SU-DHL-6 (cell line): ENCODE data around the gene SCO1.
A peak's percentile ranks its signal among the peaks of the same experiment; 100 is the strongest.
"Not testable (repeated sequence)": the region's sequence is repeated elsewhere in the genome, so short reads cannot be mapped to it uniquely, and the experiment has no call there.

Experiments used
- H2AFZ ChIP-seq: fragments of 200-600 bp; sonication (generic); 2 replicates; pipeline ENCODE4 v1.6.1; 2014; ENCODE audit warnings: low read depth, mild to moderate bottlenecking, moderate library complexity, mixed read lengths, antibody characterized with exemption, low read length; ENCODE audit not compliant: severe bottlenecking
- H3F3A ChIP-seq: fragments of 200-600 bp; shearing (Covaris generic); 2 replicates; pipeline ENCODE4 v1.6.0; 2016; ENCODE audit warnings: antibody characterized with exemption, mild to moderate bottlenecking; ENCODE audit not compliant: insufficient read depth
- H3K27ac ChIP-seq: fragments of 200-600 bp; sonication (generic); 2 replicates; pipeline ENCODE4 v1.5.1; 2016; ENCODE audit warnings: low read depth, mild to moderate bottlenecking, low read length, moderate library complexity, mixed read lengths
- H3K27me3 ChIP-seq: fragments of 200-600 bp; sonication (generic), shearing (Covaris generic); 2 replicates; pipeline ENCODE4 v1.6.0; 2014; ENCODE audit warnings: mild to moderate bottlenecking, low read length
- H3K36me3 ChIP-seq: fragments of 200-600 bp; sonication (generic); 2 replicates; pipeline ENCODE4 v1.6.1; 2014; ENCODE audit warnings: mild to moderate bottlenecking, low read length, mixed read lengths
- H3K4me2 ChIP-seq: fragments of 300-600, 200-600 bp; shearing (Covaris generic), sonication (generic); 2 replicates; pipeline ENCODE4 v1.6.0; 2014; ENCODE audit warnings: low read length, low read depth, mild to moderate bottlenecking; ENCODE audit not compliant: poor library complexity, severe bottlenecking
- H3K4me3 ChIP-seq: fragments of 200-600 bp; sonication (generic); 2 replicates; pipeline ENCODE4 v1.5.1; 2014; ENCODE audit warnings: antibody characterized with exemption, low read length, mild to moderate bottlenecking, mixed read lengths; ENCODE audit not compliant: insufficient read depth, poor library complexity, severe bottlenecking
- H3K79me2 ChIP-seq: fragments of 200-600 bp; sonication (generic); 2 replicates; pipeline ENCODE4 v1.6.1; 2014; ENCODE audit warnings: mild to moderate bottlenecking, low read length, moderate library complexity; ENCODE audit not compliant: insufficient read depth
- H3K9ac ChIP-seq: fragments of 200-600 bp; sonication (generic); 2 replicates; pipeline ENCODE4 v1.7.0; 2014; ENCODE audit warnings: mild to moderate bottlenecking, low read length
- H3K9me2 ChIP-seq: fragments of 200-600 bp; sonication (generic); replicated peaks from 2 replicates; pipeline ENCODE4 v1.6.1; 2014; ENCODE audit warnings: low read length; ENCODE audit not compliant: insufficient read depth
- H3K9me3 ChIP-seq: fragments of 200-600 bp; sonication (generic); 2 replicates; pipeline ENCODE4 v1.6.1; 2014; ENCODE audit warnings: low read length, mixed read lengths; ENCODE audit not compliant: insufficient read depth
- H4K20me1 ChIP-seq: fragments of 200-600 bp; sonication (generic); 2 replicates; pipeline ENCODE4 v1.6.1; 2014; ENCODE audit warnings: low read depth, mild to moderate bottlenecking, antibody characterized with exemption, low read length, moderate library complexity, mixed read lengths
- EZH2phosphoT487 ChIP-seq: fragments of 200-600 bp; sonication (generic), shearing (Covaris generic); conservative IDR thresholded peaks from 2 replicates; pipeline ENCODE4 v1.6.1; 2018; ENCODE audit warnings: mild to moderate bottlenecking, antibody characterized with exemption, low read length, moderate library complexity, mixed read lengths
- TF ChIP-seq, protein P1 (sequence below): fragments of 200-600 bp; sonication (generic); IDR thresholded peaks from one replicate; pipeline ENCODE4 v1.5.1; 2017; ENCODE audit warnings: antibody characterized with exemption, mild to moderate bottlenecking, low read length, moderate library complexity; ENCODE audit not compliant: insufficient read depth, poor library complexity, severe bottlenecking

Gene SCO1

DNA sequence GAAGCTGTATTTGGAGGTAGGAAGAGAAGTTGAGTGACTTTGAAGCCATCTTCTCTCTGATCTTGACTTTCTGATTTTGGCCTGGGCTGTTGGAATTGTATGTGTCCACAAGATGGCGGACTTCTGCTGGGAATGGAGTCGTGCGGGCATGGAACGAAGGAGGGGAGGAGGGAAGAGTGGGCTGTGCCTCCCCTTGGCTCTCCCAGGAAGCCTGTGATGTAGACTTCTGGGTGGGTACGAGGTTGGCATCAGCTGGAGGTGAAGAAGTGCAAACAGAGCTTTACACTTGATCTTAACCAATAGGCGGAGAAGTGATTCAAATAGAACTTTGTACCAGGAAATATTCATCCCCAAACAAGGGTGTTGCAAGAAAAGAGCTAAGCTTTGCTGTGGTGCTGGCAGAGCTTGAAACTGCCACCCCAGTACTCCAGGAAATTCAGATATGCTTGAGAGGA is 39.9 kb upstream of the SCO1 start:
- Histone ChIP-seq H3K4me2 (no peak overlapping the region), H3K9ac (no peak overlapping the region), H3K79me2 (no peaks in the 10 kb centered on the region), H3K27me3 (no peaks in the 10 kb centered on the region), H3K4me3 (no peak overlapping the region), H2AFZ (peak overlapping the region; percentile 37), H3K36me3 (no peaks in the 10 kb centered on the region), H3K27ac (no peak overlapping the region), H3F3A (no peaks in the 10 kb centered on the region), H3K9me2 (no peaks in the 10 kb centered on the region), H3K9me3 (no peaks in the 10 kb centered on the region), H4K20me1 (no peaks in the 10 kb centered on the region)
- TF ChIP-seq, protein P1, sequence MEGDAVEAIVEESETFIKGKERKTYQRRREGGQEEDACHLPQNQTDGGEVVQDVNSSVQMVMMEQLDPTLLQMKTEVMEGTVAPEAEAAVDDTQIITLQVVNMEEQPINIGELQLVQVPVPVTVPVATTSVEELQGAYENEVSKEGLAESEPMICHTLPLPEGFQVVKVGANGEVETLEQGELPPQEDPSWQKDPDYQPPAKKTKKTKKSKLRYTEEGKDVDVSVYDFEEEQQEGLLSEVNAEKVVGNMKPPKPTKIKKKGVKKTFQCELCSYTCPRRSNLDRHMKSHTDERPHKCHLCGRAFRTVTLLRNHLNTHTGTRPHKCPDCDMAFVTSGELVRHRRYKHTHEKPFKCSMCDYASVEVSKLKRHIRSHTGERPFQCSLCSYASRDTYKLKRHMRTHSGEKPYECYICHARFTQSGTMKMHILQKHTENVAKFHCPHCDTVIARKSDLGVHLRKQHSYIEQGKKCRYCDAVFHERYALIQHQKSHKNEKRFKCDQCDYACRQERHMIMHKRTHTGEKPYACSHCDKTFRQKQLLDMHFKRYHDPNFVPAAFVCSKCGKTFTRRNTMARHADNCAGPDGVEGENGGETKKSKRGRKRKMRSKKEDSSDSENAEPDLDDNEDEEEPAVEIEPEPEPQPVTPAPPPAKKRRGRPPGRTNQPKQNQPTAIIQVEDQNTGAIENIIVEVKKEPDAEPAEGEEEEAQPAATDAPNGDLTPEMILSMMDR: peak; percentile 42
- TF ChIP-seq EZH2phosphoT487: no peak

DNA sequence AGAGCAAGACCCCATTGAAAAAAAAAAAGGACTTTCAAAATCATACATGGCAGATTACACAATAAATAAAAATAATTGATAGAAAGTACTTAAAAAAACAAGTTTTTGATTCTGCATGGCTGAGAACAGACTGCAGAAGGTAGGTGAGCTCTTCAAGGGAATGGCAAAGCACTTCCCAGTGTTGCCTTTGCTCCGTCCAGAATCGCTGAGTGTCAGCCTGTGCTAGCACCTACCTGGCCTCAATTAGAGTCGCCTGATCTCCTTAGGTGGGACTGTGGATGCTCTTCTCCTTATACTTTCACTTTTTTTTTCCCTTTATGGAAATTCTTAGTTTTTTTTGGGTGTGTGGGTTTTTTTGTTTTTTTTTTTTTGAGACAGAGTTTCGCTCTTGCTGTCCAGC is 38.5 kb upstream of the SCO1 start:
- TF ChIP-seq EZH2phosphoT487: no peak
- TF ChIP-seq, protein P1: no peak
- H3K79me2 ChIP-seq: no peaks in the 10 kb centered on the region
- H2AFZ ChIP-seq: no peak overlapping the region
- no peak overlapping the region for H3K9ac ChIP-seq
- no peaks in the 10 kb centered on the region for H3K27me3 ChIP-seq
- H3K9me2 ChIP-seq: no peaks in the 10 kb centered on the region
- no peak overlapping the region for H3K27ac ChIP-seq
- no peak overlapping the region for H3K4me3 ChIP-seq
- H3K36me3 ChIP-seq: no peaks in the 10 kb centered on the region
- no peaks in the 10 kb centered on the region for H3K9me3 ChIP-seq
- no peak overlapping the region for H3K4me2 ChIP-seq
- H3F3A ChIP-seq: no peaks in the 10 kb centered on the region
- no peaks in the 10 kb centered on the region for H4K20me1 ChIP-seq

DNA sequence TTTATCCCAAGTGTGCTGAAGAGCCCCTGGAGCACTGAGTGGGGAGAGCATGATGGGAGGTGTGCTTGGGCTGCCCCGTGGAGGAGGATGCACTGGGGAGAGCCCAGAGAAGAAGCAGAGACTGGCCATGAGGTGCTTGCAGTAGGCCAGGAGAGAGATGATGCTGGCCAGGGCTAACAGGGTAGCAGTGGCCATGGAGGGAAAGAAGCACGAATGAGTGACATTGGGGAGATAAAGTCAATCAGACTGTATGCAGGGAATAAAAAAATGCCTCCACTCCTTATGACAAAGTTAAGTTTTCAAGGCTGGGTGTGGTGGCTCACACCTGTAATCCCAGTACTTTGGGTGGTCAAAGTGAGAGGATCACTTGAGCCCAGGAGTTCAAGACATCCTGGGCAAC is 37.9 kb upstream of the SCO1 start:
- Histone ChIP-seq H4K20me1 (no peaks in the 10 kb centered on the region), H3K79me2 (no peaks in the 10 kb centered on the region), H3K4me3 (no peak overlapping the region), H3K9ac (no peak overlapping the region), H3F3A (no peaks in the 10 kb centered on the region), H3K27me3 (no peaks in the 10 kb centered on the region), H3K27ac (no peak overlapping the region), H3K4me2 (no peak overlapping the region), H3K36me3 (no peaks in the 10 kb centered on the region), H3K9me2 (no peaks in the 10 kb centered on the region), H2AFZ (no peak overlapping the region), H3K9me3 (no peaks in the 10 kb centered on the region)
- TF ChIP-seq, protein P1: no peak
- no peak for TF ChIP-seq EZH2phosphoT487

DNA sequence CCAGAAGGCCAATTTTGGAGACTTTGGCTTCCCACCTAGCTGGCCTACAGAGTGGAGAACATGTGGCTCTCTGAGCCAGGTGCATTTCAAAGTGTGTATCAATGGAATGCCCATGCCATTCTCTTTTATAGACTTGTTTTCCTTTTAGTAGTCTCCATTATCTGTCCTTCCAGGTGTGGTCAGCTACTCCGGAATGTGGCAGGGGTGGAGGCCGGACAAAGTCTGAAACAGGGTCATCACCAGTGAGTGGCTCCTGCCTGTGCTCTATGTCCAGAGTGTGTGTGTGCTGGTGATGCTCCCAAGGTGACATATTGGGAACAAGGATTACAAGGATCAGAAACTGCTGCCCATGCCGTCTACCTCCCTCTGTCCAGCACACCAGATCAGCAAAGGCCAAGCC is 36.3 kb upstream of the SCO1 start:
- Histone ChIP-seq H2AFZ (no peak overlapping the region), H3F3A (no peaks in the 10 kb centered on the region), H3K4me3 (no peak overlapping the region), H4K20me1 (no peaks in the 10 kb centered on the region), H3K9ac (no peak overlapping the region), H3K27me3 (no peaks in the 10 kb centered on the region), H3K27ac (no peak overlapping the region), H3K9me2 (no peaks in the 10 kb centered on the region), H3K36me3 (no peaks in the 10 kb centered on the region), H3K9me3 (no peaks in the 10 kb centered on the region), H3K4me2 (no peak overlapping the region), H3K79me2 (no peaks in the 10 kb centered on the region)
- TF ChIP-seq, protein P1: no peak
- TF ChIP-seq EZH2phosphoT487: no peak

DNA sequence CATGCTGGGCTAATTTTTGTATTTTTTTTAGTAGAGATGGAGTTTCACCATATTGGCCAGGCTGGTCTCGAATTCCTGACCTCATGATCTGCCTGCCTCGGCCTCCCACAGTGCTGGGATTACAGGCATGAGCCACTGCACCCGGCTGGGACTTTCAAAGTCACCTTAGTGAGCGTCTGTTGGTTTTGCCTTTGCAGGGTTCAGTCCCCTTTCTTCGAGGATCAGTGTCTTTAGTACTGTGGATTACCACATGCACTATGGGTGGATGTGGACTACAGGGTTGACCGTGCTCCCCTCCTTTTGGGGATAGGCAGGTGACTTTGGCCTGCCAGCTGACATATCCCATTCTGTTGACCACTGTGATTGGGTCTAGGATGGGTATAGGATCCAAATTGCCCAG is 34.8 kb upstream of the SCO1 start:
- not testable (repeated sequence) for H3K9ac ChIP-seq, H2AFZ ChIP-seq, H3K27ac ChIP-seq, H3K4me2 ChIP-seq, H3F3A ChIP-seq, H3K9me3 ChIP-seq, H3K9me2 ChIP-seq, H3K27me3 ChIP-seq, H3K4me3 ChIP-seq, H3K36me3 ChIP-seq, H3K79me2 ChIP-seq, H4K20me1 ChIP-seq
